Uterus (tissue), 2 donors: ENCODE data around the gene ADCY10.

Experiments
- POLR2A ChIP-seq, 2 donors: fragments of 450-650 bp; IDR thresholded peaks; one replicate each; pipeline ENCODE4 v1.6.1; 2016; ENCODE audit warnings: antibody characterized with exemption in 2 of 2, mild to moderate bottlenecking in 1 of 2, moderate library complexity in 1 of 2
- TF ChIP-seq, protein P1 (sequence below), 4 experiments: fragments of 200-600 bp in 2 of 4; fragments of 450-650 bp in 2 of 4; sonication (generic) in 2 of 4; IDR thresholded peaks; one replicate each; pipeline ENCODE4 v1.5.1; 2016 to 2019; ENCODE audit warnings: antibody characterized with exemption in 4 of 4, mild to moderate bottlenecking in 2 of 4, moderate library complexity in 1 of 4

DNA sequence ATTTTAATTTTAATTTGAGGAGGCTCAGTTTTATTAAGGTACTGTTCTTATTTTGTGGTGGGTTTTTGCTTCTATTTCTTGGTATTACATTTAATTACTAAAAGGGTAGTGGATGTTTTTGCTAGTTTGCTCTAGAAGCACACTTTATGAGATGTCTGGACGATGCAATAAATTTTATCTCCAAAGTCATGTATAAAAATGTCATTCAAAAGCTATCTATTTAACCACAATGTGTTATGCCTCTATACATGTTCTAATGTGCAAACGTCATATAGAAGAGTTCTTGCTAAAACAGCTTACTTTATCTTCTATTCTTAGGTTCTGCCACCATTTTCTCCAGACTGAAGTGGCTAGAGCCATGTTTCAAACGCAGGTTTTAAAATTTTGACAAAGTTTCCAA, 35.9 kb upstream of the ADCY10 start:
- TF ChIP-seq, protein P1, sequence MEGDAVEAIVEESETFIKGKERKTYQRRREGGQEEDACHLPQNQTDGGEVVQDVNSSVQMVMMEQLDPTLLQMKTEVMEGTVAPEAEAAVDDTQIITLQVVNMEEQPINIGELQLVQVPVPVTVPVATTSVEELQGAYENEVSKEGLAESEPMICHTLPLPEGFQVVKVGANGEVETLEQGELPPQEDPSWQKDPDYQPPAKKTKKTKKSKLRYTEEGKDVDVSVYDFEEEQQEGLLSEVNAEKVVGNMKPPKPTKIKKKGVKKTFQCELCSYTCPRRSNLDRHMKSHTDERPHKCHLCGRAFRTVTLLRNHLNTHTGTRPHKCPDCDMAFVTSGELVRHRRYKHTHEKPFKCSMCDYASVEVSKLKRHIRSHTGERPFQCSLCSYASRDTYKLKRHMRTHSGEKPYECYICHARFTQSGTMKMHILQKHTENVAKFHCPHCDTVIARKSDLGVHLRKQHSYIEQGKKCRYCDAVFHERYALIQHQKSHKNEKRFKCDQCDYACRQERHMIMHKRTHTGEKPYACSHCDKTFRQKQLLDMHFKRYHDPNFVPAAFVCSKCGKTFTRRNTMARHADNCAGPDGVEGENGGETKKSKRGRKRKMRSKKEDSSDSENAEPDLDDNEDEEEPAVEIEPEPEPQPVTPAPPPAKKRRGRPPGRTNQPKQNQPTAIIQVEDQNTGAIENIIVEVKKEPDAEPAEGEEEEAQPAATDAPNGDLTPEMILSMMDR (IDR thresholded peaks at IDR 0.05): no peak
- no peak for TF ChIP-seq POLR2A (IDR thresholded peaks at IDR 0.05)
